ENCODE results near the gene SPRING1.

SPRING1 gene

DNA sequence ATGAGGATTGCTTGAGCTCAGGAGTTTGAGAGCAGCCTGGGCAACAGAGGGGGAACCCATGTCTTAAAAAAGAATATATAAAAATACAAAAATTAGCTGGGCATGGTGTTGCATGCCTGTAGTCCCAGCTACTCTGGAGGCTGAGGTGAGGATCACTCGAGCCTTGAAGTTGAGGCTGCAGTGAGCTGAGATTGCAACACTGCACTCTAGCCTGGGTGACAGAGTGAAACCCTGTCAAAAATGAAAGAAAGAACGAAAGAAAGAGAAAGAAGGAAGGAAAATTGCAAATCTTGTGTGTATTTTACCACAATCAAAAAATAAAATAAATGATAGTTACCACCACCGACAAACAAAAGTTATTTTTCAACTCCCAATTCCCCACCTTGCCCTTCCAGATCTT, 45.3 kb downstream of the SPRING1 start:
- TF ChIP-seq, protein P1, sequence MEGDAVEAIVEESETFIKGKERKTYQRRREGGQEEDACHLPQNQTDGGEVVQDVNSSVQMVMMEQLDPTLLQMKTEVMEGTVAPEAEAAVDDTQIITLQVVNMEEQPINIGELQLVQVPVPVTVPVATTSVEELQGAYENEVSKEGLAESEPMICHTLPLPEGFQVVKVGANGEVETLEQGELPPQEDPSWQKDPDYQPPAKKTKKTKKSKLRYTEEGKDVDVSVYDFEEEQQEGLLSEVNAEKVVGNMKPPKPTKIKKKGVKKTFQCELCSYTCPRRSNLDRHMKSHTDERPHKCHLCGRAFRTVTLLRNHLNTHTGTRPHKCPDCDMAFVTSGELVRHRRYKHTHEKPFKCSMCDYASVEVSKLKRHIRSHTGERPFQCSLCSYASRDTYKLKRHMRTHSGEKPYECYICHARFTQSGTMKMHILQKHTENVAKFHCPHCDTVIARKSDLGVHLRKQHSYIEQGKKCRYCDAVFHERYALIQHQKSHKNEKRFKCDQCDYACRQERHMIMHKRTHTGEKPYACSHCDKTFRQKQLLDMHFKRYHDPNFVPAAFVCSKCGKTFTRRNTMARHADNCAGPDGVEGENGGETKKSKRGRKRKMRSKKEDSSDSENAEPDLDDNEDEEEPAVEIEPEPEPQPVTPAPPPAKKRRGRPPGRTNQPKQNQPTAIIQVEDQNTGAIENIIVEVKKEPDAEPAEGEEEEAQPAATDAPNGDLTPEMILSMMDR (IDR thresholded peaks at IDR 0.05; ENCODE audit: insufficient read depth, low read depth, low read length, missing control alignments) = no peak
- no peak overlapping the region for H3K4me3 ChIP-seq (ENCODE audit: low read length)
- DNase-seq (ENCODE audit: low read depth) = no peak

DNA sequence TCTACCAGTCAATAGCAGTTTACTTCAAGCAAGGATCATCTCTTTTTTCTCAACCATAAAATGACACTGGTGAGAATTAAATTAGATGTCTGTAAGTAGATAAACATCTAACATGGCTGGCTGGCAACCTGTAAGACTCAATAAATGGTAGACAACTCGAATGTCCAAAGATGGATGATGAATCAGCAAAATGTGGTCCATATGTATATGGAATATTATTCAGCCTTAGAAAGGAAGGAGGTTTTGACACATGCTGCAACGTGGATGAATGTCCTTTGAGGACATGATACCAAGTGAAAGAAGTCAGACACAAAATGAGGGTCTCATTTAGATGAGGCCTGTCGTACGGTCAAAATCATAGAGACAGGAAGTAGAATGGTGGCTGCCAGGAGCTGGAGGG, 46.2 kb downstream of the SPRING1 start:
- no peak overlapping the region for H3K4me3 ChIP-seq (ENCODE audit: low read length)
- no peak for DNase-seq (ENCODE audit: low read depth)
- TF ChIP-seq, protein P1 (IDR thresholded peaks at IDR 0.05; ENCODE audit: insufficient read depth, low read depth, low read length, missing control alignments) = no peak

DNA sequence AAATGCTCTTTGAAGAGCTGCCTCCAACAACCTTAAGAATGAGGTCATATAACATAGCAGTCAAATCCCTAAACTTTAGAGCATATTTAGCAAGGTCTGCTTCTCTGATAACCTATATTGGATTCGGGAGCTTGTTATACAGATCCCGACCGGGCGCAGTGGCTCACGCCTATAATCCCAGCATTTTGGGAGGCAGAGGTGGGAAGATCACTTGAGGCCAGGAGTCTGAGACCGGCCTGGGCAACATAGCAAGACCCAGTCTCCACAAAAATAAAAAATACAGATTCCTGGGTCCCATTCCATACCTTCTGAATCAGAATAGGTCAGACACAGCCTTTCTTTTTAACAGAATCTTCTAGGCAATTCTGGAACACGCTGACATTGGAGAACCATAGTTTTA, 46.7 kb downstream of the SPRING1 start:
- DNase-seq (ENCODE audit: low read depth) = no peak
- H3K4me3 ChIP-seq (ENCODE audit: low read length) = no peak overlapping the region
- TF ChIP-seq, protein P1 (IDR thresholded peaks at IDR 0.05; ENCODE audit: insufficient read depth, low read depth, low read length, missing control alignments) = no peak

DNA sequence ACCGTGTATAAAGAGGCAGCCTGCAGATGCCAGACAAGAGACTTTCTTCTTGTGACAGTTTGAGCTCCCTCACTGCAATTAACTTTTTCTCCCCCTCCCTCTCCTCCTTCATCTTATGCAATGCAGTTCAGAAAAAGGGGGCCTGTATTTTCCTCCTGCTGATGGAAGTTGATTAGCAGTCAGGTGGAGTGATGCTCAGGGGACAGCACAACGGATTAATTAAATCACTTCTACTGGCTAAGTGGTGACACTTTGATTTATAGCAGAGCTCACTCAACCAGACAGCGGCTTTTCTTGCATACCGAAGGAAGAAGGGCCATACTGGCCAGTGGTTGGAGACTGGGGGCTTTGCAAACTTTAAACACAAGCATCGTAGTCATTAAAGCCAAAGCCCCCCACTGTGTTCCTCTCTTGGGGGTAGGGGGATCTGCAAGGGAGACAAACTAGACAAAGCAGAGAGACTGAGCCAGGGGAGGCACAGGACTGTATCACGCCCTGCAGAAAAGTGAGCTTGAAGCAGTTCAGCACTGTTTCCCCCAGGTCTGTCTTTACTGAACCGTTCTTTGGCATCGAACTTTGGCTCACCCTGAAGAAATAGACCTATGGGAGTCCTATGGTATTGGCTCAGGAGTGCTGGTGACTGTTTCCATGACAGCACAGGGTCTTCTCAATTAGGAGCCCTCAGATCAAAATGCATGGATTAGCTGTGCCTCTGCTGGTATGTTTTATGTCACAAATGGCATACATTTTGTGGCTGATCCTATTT, 47.7 kb downstream of the SPRING1 start:
- DNase-seq (ENCODE audit: low read depth) = no peak
- TF ChIP-seq, protein P1 (IDR thresholded peaks at IDR 0.05; ENCODE audit: insufficient read depth, low read depth, low read length, missing control alignments) = no peak
- H3K4me3 ChIP-seq (ENCODE audit: low read length) = no peak overlapping the region

DNA sequence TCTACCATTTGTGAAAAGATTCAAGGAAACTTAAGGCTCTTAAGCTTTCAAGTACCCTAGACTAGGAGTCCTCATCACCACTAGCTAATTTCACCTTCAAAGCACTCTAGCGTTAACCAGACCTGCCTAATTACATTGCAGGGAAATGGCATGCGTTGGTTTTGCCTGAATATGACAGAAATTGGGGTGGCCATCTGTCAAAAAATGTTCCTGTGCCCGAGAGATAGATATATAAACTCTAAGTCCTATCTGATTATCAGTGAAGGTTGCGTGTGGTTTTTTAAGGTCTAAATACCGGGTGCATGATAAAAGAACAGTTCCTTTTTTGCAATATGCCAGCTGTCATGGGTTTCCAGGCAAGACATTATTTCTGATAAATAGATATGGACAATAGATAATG, 48.3 kb downstream of the SPRING1 start:
- TF ChIP-seq, protein P1 (IDR thresholded peaks at IDR 0.05; ENCODE audit: insufficient read depth, low read depth, low read length, missing control alignments) = no peak
- DNase-seq (ENCODE audit: low read depth) = no peak
- no peak overlapping the region for H3K4me3 ChIP-seq (ENCODE audit: low read length)

Measured in epithelial cell of esophagus (primary cell).